GM12878 (cell line): ENCODE measurements around the gene PARVA. TPM values are rescaled to one million over a fixed set of nuclear protein-coding genes. Genes with fewer than 3 reads are reported as not detected.

Source experiments
- ATAC-seq: fragments of 200-7000 bp; cut with Tn5 transposase; 3 replicates; pipeline ENCODE4 v1.9.1; 2020; ENCODE audit warnings: mild to moderate bottlenecking, moderate library complexity
- BruUV-seq: library from RNA; stranded (reverse); fragments of 400-500 nt; replicated peaks from 2 replicates; lab custom pipeline; 2021; lab: Mats Ljungman, UMichigan
- CTCF ChIA-PET: fragments of 300-600 bp; sonication (Branson Sonifier 250); formaldehyde crosslinking; extraction: SDS; loops from one replicate; lab custom pipeline; 2021; ENCODE audit warnings: inconsistent platforms; lab: Yijun Ruan, JAX
- POLR2A ChIA-PET: fragments of 350-600 bp; formaldehyde crosslinking; extraction: SDS; loops from one replicate; lab custom pipeline; 2021; ENCODE audit warnings: inconsistent platforms; lab: Charles Lee
- RAD21 ChIA-PET: fragments of 300-600 bp; sonication (Branson Sonifier 250); formaldehyde crosslinking; loops from one replicate; lab custom pipeline; 2023; ENCODE audit warnings: antibody characterized with exemption; ENCODE audit not compliant: unreplicated experiment; lab: Charles Lee
- SMC1A ChIA-PET: fragments of 300-600 bp; sonication (Branson Sonifier 250); formaldehyde crosslinking; loops from one replicate; lab custom pipeline; 2023; ENCODE audit not compliant: unreplicated experiment, uncharacterized antibody; lab: Charles Lee
- DNase-seq: peaks from one replicate; pipeline ENCODE4 v3.0.0-alpha.2; 2011; ENCODE audit warnings: low read depth, low spot score
- FAIRE-seq: peaks from 3 replicates; lab custom pipeline; 2011; peaks lifted over from hg19 to GRCh38; lab: Jason Lieb, UNC
- H2AFZ ChIP-seq: 2 replicates; pipeline ENCODE4 v1.6.0; 2011; ENCODE audit warnings: low read depth, low read length, control low read depth; ENCODE audit not compliant: control insufficient read depth
- H3K27ac ChIP-seq: 2 replicates; pipeline ENCODE4 v1.5.1; 2011; ENCODE audit warnings: control low read depth; ENCODE audit not compliant: control insufficient read depth, insufficient read depth
- H3K27me3 ChIP-seq, 2 experiments: replicated peaks in 1 of 2; 2 replicates each; pipeline versions ENCODE4 v1.6.0 to v1.6.1; 2011; ENCODE audit warnings: low read length in 1 of 2; ENCODE audit not compliant: control insufficient read depth in 2 of 2, insufficient read depth in 2 of 2
- H3K36me3 ChIP-seq, 2 experiments: 2 replicates each; pipeline ENCODE4 v1.5.1; 2011; ENCODE audit warnings: low read length in 1 of 2; ENCODE audit not compliant: control insufficient read depth in 2 of 2, insufficient read depth in 2 of 2
- H3K4me1 ChIP-seq: 2 replicates; pipeline ENCODE4 v1.6.1; 2011; ENCODE audit warnings: mild to moderate bottlenecking, low read length, moderate library complexity, mixed read lengths; ENCODE audit not compliant: control insufficient read depth, insufficient read depth
- H3K4me2 ChIP-seq: 2 replicates; pipeline ENCODE4 v1.6.0; 2011; ENCODE audit warnings: control low read depth; ENCODE audit not compliant: control insufficient read depth, insufficient read depth
- H3K4me3 ChIP-seq: fragments of 200-600 bp; sonication (generic); 2 replicates; pipeline ENCODE4 v1.5.1; 2016
- H3K79me2 ChIP-seq: 2 replicates; pipeline ENCODE4 v1.6.0; 2011; ENCODE audit warnings: low read length; ENCODE audit not compliant: control insufficient read depth, insufficient read depth
- H3K9ac ChIP-seq: 2 replicates; pipeline ENCODE4 v1.8.0; 2011; ENCODE audit warnings: low read length, control low read depth, mixed read lengths; ENCODE audit not compliant: control insufficient read depth, insufficient read depth
- H3K9me3 ChIP-seq: replicated peaks from 3 replicates; pipeline ENCODE4 v1.5.1; 2011; ENCODE audit warnings: mild to moderate bottlenecking, low read length; ENCODE audit not compliant: control insufficient read depth, insufficient read depth
- H4K20me1 ChIP-seq: 2 replicates; pipeline ENCODE4 v1.6.0; 2011; ENCODE audit not compliant: control insufficient read depth, insufficient read depth
- E2F4 ChIP-seq: IDR thresholded peaks from 2 replicates; pipeline ENCODE4 v1.6.1; 2012; ENCODE audit warnings: low read depth, low read length, improper control_type of control experiment
- GATAD2B ChIP-seq: fragments of 450-650 bp; conservative IDR thresholded peaks from 2 replicates; pipeline ENCODE4 v1.6.1; 2017; ENCODE audit warnings: low read depth, mild to moderate bottlenecking, moderate library complexity
- LARP7 ChIP-seq: fragments of 450-650 bp; IDR thresholded peaks from 2 replicates; pipeline ENCODE4 v1.6.1; 2017; ENCODE audit warnings: mild to moderate bottlenecking
- NR2F1 ChIP-seq: fragments of 450-650 bp; conservative IDR thresholded peaks from 2 replicates; pipeline ENCODE4 v1.6.1; 2017; ENCODE audit warnings: mild to moderate bottlenecking
- POLR2A ChIP-seq: IDR thresholded peaks from 2 replicates; pipeline ENCODE4 v1.6.1; 2011; ENCODE audit warnings: low read depth, mild to moderate bottlenecking, low read length
- SREBF2 ChIP-seq: IDR thresholded peaks from 2 replicates; pipeline ENCODE4 v1.6.1; 2012; ENCODE audit warnings: mild to moderate bottlenecking, low read length
- WGBS: methylation state at CpG from one replicate; pipeline ENCODE4 v1.1.6; 2016; ENCODE audit warnings: low lambda C conversion rate; ENCODE audit not compliant: insufficient replicate concordance, insufficient coverage; ENCODE audit errors: missing lambda C conversion rate; 5-methylcytosine and 5-hydroxymethylcytosine counted together
- in situ Hi-C: fragments of 300-500 bp; cut with MboI; formaldehyde crosslinking; loops from 9 replicates; pipeline ENCODE4 v1.14.3; 2018; ENCODE audit warnings: mixed read lengths
- intact Hi-C: fragments of 100-400 bp; cut with micrococcal nuclease; formaldehyde crosslinking; loops from one replicate; pipeline ENCODE4 v1.14.2; 2022; ENCODE audit not compliant: unreplicated experiment
- polyA plus RNA-seq, 11 experiments: library from polyadenylated mRNA; depleted of rRNA in 4 of 11; unstranded in 6 of 11; stranded (reverse) in 5 of 11; fragments of >200 nt; fragmentation: Nextera tagmentation in 4 of 11; fragmentation: Illumina TruSeq in 1 of 11; extraction: Ambion mirVana in 4 of 11; extraction: Trizol in 1 of 11; gene quantifications; 1 replicate in 1 of 11; 2 replicates in 10 of 11; pipeline versions ENCODE4 v1.2.1 to v1.2.3, GENCODE V29; 2011 to 2016; ENCODE audit warnings: inconsistent platforms in 2 of 11, missing spikeins in 2 of 11, low read depth in 1 of 11
- total RNA-seq, 4 experiments: library from RNA; depleted of rRNA in 3 of 4; stranded (reverse); fragments of >200 nt in 3 of 4; fragmentation: Illumina TruSeq in 1 of 4; extraction: Trizol in 1 of 4; gene quantifications; 2 replicates each; pipeline versions ENCODE4 v1.2.1 to v1.2.3, GENCODE V29; 2013 to 2021
- TF ChIP-seq, protein P1 (sequence below): fragments of 450-650 bp; formaldehyde crosslinking; IDR thresholded peaks from 2 replicates; pipeline ENCODE4 v1.4.0; 2022; ENCODE audit warnings: mild to moderate bottlenecking, moderate library complexity

PARVA gene
- total and polyA plus RNA-seq, 10 of the 15 experiments (the other 5 are each of a cell fraction or from before 2014, with no cell fraction given): 0.01 to 0.44 (median 0.03) TPM; not detected in 7

- CTCF ChIA-PET: no interaction called here
- POLR2A ChIA-PET: no interaction called here
- no peak overlapping the region for H3K27ac ChIP-seq
- H3K27me3 ChIP-seq: peaks cover 0 to 2% of the 10 kb centered on the region in 2 experiments; a peak in 1 of 4 replicates
- H3K79me2 ChIP-seq: no peaks in the 10 kb centered on the region
- BruUV-seq: no TSS peak
- no peak overlapping the region for H2AFZ ChIP-seq
- WGBS: 20% methylated on average over 7 of the region's 7 CpGs
- ATAC-seq (no peak), DNase-seq (no peak)
- RAD21 ChIA-PET: no interaction called here
- intact Hi-C loops (no loop called here), in situ Hi-C loops (no loop called here)
- H3K4me3 ChIP-seq: no peak overlapping the region
- H4K20me1 ChIP-seq: no peaks in the 10 kb centered on the region
- no peaks in the 10 kb centered on the region for H3K4me1 ChIP-seq
- H3K36me3 ChIP-seq: no peaks in the 10 kb centered on the region
- TF ChIP-seq LARP7: no peak
- no peak for TF ChIP-seq E2F4
- no peak for TF ChIP-seq GATAD2B
- no peak for TF ChIP-seq NR2F1
- TF ChIP-seq, protein P1, sequence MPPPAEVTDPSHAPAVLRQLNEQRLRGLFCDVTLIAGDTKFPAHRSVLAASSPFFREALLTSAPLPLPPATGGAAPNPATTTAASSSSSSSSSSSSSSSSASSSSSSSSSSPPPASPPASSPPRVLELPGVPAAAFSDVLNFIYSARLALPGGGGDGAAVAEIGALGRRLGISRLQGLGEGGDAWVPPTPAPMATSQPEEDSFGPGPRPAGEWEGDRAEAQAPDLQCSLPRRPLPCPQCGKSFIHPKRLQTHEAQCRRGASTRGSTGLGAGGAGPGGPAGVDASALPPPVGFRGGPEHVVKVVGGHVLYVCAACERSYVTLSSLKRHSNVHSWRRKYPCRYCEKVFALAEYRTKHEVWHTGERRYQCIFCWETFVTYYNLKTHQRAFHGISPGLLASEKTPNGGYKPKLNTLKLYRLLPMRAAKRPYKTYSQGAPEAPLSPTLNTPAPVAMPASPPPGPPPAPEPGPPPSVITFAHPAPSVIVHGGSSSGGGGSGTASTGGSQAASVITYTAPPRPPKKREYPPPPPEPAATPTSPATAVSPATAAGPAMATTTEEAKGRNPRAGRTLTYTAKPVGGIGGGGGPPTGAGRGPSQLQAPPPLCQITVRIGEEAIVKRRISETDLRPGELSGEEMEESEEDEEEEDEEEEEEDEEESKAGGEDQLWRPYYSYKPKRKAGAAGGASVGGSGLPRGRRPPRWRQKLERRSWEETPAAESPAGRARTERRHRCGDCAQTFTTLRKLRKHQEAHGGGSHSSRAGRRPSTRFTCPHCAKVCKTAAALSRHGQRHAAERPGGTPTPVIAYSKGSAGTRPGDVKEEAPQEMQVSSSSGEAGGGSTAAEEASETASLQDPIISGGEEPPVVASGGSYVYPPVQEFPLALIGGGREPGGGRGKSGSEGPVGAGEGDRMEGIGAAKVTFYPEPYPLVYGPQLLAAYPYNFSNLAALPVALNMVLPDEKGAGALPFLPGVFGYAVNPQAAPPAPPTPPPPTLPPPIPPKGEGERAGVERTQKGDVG (CRISPR knock-in tag): no peak
- no peak for TF ChIP-seq POLR2A
- TF ChIP-seq SREBF2: no peak
- TF ChIP-seq, all 136 proteins: peak for 0
- H3K9ac ChIP-seq: no peak overlapping the region
- H3K4me2 ChIP-seq: no peak overlapping the region
- SMC1A ChIA-PET: interaction anchor here (0.6 kb wide), 1 partner anchor 17 kb away, joined by 3 read pairs; no protein-coding TSS in a partner anchor
- H3K9me3 ChIP-seq: no peaks in the 10 kb centered on the region
- FAIRE-seq: no peak
Measured at GRCh38 chr11:12441231-12441861, 64.0 kb downstream of the PARVA start.
